EL (cell line): ENCODE results near the gene OPN1SW.

Experiments used
- DNase-seq: peaks from one replicate; pipeline ENCODE4 v3.0.0-alpha.2; 2016

OPN1SW gene

GRCh38 chr7:128792471-128793180 lies 17.0 kb upstream of the OPN1SW start:
- no peak for DNase-seq

DNA sequence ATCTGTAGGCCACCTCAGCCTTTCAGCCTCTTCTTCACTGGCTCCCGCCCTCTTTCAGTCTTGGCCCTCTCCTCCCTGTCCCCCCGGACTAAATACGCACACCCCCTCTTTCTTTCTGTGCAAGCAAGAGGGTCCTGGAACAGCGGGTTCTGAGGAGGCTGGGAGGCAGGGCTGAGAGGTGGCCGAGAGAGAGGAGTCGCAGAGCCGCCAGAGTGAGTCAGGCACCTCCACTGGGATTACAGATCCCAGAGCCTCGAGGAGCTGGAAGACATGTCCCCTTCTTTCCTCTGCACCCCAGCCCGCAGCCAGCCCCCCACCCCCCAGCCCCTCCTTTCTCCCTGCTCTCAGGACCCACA lies 16.4 kb upstream of the OPN1SW start:
- DNase-seq = peak; percentile 41

DNA sequence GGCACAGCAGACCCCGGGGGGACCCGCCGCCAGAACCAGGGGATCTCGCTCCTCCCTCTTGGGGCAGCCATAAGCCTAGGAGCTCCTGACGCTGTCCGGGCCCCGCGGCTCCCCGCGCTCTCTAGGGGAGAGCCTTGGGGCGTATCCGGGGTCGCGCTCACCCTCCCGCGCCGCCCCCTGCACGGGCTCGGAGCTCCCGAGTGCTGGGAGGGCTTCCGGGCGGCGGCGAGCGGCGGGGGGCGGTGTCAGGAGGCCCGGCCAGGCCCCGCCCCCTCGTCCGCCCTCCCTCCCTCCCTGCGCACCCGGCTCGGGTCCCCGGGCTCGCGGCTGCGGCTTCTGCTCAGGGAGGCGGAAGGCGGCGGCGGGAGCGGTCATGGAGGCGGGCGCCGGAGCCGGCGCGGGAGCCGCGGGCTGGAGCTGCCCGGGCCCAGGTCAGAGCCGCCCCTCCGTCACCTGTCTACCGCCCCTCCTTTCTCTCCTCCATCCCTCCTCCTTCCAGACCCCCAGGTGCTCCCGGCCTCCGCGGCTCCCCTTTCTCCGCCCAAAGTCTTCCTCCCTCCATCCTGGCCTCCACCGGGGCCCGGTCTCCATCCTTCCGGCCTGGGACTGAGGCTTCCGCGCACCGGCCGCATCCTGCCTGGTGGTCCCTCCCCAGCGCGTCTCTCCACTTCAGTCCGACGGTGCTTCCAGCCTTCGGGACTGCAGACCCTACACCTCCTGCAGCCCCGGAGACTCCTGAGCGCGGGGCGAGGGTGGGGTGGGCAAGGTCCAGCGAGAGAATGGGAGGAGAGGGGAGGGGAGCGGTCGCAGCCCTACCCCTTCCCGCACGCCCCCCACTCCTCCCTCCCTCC lies 15.8 kb upstream of the OPN1SW start, which contains the start of gene CCDC136:
Gene CCDC136 (plus strand): TSS at position 848 of the 851 bp plus-strand sequence. CDS start 444 bp downstream, outside the sequence.
- peak; percentile 70 for DNase-seq

DNA sequence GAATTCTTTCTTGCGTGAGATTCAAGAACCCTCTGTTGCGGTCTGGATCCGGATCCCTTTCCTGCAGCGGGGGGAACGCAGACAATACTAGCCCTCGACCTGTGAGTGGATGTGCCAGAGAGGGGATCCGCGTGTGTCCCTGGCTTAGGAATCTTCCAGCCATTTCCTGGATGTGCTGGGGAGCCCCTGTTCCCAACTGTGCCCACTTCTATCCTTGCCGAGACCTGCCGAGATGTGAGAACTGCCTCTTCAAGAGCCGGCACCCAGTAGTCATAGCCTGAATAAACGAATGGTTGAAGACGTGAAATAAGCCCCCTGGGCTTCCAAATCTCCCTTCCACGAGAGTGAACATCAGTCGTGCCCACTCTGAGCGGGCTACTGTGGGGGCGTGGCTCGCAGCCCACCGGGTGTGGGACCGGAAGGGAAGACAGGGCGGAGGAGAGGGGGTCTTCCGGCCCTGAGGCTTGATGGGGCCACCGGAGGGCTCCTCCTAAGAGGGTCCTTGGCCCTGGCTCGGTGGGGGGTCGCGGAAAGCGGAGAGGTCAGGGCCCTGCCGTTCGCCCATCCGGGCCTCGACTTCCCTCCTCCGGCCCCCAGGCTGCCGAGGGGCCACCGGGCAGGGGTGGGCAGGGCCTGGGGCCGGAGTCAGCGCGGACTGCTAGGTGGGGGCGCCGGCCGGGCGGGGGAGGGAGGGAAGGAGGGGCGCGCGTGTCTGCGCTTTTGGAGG lies 14.9 kb upstream of the OPN1SW start:
- DNase-seq = no peak

DNA sequence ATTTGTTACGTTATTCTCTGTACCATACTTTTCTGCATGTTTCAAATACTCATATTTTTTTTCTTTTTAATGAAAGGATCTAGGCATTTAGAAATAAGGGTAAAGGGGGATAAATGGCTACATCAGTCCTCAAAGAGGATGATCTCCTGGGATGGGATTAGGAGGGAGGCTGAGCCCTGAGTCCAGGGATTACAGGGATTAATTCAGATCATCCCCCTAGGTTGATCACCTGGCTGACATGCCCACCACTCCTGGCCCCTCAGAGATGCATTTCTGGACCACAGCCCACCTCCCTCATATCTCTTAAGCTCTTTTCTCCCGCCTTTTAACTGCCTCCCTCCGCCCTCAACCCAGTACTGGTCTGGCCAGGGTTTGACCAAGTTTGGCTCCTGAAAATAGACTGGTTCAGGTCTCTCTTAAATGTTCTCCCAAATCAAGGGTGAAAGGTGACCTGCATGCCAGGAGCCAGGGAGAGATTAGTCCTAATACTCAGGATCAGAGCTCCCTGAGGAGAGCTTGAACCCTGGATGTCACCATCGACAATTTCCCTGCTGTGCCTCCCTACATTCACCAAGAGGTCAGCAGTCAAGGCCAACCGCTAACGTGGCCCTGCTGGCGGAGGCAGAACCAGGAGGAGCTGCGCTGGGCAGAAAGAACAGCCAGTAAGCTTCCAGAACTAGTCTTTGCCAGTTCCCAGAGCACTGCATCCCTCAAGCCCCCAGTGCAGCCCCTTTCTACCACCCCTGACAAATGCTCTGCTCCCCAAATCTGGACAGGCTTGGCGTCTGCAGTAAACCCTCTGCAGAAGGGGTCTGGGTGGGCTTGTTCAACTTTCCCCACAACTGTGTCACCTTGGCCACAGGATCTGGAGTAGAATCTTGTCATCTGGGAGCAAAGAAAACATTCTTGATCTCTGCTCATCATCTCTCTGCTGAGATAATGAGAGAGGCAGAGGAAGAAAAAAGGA lies 13.1 kb upstream of the OPN1SW start:
- no peak for DNase-seq

DNA sequence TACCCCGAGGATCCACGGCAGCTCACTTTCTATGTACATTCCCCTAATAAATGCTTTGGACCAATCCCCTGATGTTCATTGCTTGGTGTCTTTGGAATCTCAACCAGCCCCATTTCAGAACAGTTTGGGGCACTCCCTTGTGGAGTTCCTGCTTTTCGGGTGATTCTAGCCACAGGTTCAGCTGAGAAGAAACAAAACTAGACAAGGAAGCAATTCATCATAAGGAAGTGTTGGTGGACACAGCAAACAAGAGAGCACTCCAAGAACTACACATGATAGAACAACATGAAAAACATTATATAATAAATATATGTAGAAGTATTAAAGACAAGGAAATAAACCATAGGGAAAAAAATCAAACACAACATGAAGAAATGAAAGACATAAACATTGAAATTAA lies 10.1 kb upstream of the OPN1SW start:
- no peak for DNase-seq

- peak; percentile 75 for DNase-seq
Measured at GRCh38 chr7:128783143-128783861, 7.7 kb upstream of the OPN1SW start.

DNA sequence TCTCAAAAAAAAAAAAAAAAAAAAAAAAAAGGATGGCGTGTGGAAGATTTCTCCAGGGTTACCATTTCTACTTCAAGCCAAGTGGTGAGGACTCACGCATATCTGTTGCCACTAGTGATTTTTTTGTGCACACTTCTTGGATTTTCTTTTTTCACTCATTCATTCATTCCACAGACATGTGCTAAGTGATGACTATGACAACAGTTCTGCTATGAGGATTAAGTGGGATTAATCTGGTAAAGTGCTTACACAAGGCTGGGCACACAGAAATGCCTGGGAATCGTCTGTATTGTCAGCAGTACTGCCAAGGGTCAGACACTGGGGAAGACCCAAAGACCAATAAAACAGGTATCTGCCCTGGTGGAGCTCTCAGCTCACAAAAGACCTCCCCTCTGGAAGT lies 6.3 kb upstream of the OPN1SW start:
- no peak for DNase-seq

- DNase-seq = peak; percentile 54
Measured at GRCh38 chr7:128781126-128781525, 5.5 kb upstream of the OPN1SW start.

GRCh38 chr7:128778946-128779345 lies 3.4 kb upstream of the OPN1SW start:
- DNase-seq = no peak

DNA sequence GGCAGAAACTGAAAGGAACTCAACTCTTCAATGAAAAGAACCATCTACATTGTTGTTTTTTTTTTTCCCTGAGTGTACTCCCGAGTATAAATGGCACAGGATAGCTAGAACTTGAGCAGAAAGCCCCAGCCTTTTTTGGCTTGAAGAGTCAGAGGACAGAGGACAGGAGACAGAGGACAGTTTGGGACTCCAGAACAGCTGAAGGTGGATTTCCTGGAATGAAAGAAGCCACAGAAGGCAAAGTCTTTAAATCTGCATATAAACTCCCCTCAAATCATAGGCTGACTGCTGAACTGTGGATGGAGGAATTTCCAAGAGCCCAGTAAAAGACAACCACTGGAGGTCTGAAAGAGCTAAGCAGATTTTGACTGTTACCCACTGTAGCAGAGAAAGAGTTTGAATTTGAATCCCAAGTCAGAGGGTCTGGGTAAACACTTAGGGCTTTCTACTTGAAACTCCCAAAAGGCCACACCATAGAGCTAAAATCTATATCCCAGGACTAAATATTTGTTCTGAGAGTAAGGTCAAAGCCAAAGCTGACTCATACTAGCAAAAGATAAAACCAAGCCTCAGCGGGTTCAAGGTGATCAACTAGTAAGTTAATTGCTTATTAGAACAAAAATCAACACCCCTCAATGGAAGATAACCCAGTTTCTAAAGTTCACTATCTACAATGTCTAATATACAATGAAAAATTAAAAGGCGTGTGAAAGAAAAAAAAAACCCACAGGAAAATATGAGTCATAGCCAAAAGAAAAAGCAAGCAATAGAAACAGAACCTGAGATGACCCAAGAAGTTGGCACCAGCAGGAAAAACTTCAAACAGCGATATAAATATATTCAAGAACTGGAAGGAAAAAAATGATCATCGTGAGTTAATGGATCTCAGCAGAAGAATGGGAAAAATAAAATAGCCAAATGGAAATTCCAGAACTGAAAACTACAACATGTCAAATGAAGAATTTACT lies 1.8 kb upstream of the OPN1SW start:
- DNase-seq = no peak

GRCh38 chr7:128774921-128775320 lies 673 bp downstream of the OPN1SW start:
- DNase-seq = no peak

DNA sequence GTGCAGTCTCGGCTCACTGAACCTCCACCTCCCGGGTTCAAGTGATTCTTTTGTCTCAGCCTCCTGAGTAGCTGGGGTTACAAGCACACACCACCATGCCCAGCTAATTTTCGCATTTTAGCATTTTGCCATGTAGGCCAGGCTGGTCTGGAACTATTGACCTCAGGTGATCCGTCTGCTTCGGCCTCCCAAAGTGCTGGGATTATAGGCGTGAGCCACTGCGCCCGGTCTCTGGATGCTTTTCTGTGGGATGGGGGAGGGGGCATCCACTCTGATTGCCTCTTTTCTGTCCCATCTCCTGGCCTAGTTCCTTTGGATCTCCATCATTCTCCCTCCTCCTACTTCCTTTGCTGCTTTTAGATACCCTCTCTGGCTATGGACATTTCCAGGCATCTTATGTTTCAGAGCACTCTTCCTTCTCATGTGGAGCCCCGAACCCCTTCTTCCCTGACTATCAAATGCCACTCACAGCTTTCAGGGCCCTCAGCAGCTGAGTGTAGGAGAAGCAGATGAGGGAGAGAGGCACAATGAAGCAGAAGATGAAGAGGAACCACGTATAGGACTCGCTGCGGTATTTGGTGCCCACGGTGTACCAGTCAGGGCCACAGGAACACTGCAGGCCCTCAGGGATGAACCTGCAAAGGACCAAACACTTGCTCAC lies 1.4 kb downstream of the OPN1SW start:
- no peak for DNase-seq

- no peak for DNase-seq
Measured at GRCh38 chr7:128773604-128774003, 2.0 kb downstream of the OPN1SW start.

GRCh38 chr7:128770233-128770632 lies 5.4 kb downstream of the OPN1SW start:
- DNase-seq = no peak

- DNase-seq = no peak
Measured at GRCh38 chr7:128767475-128768110, 8.0 kb downstream of the OPN1SW start.

- DNase-seq = no peak
Measured at GRCh38 chr7:128763541-128763940, 12.1 kb downstream of the OPN1SW start.

- DNase-seq = no peak
Measured at GRCh38 chr7:128759242-128759641, 16.4 kb downstream of the OPN1SW start.

DNA sequence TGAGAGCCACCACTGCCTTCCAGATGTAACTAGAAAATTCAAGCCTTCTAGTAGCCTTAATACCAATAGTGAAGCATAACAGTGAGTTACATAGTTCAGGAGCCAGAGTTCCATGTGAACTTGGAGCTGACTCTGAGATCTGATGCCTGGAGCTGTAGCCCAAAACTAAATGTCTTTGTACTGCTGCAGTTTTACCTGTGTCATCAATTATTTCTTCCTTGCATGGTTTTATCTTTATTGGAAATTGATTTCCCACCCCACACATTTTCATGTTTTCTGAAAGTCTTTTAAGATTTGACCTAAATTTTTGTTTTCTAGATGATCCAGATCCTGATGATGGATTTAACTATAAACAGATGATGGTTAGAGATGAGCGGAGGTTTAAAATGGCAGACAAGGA lies 17.0 kb downstream of the OPN1SW start:
- DNase-seq = no peak
